C4-2B (cell line): Measurements from ENCODE around the gene TMEM178A.

Source experiments
- CTCF ChIP-seq: fragments of 450-650 bp; conservative IDR thresholded peaks from 2 replicates; pipeline ENCODE4 v1.5.1; 2017; ENCODE audit warnings: mild to moderate bottlenecking
- ZFX ChIP-seq: fragments of 450-650 bp; IDR thresholded peaks from 2 replicates; pipeline ENCODE4 v1.6.1; 2017

GRCh38 chr2:39706312-39706711 lies 40.6 kb downstream of the TMEM178A start:
- TF ChIP-seq CTCF (no peak), ZFX (no peak)
